DND-41 (cell line): ENCODE measurements around the gene MFSD12.

Source experiments
- CTCF ChIP-seq: IDR thresholded peaks from 2 replicates; pipeline ENCODE4 v1.5.1; 2012; ENCODE audit warnings: borderline replicate concordance, low read length, moderate library complexity, mild to moderate bottlenecking; ENCODE audit not compliant: poor library complexity, severe bottlenecking; ENCODE audit errors: extremely low read depth
- EZH2 ChIP-seq: IDR thresholded peaks from 3 replicates; pipeline ENCODE4 v1.6.1; 2012; ENCODE audit warnings: borderline replicate concordance, low read depth, mild to moderate bottlenecking, moderate library complexity, low read length, inconsistent platforms; ENCODE audit not compliant: severe bottlenecking

GRCh38 chr19:3604987-3605343 is 47.6 kb upstream of the MFSD12 start:
- TF ChIP-seq CTCF (no peak), EZH2 (no peak)
